HG03521 (cell line): ENCODE data around the gene CEBPB.

Experiments
- ATAC-seq: cut with Tn5 transposase; IDR thresholded peaks from one replicate; pipeline ENCODE4 v1.9.1; 2021; ENCODE audit warnings: mild to moderate bottlenecking, moderate library complexity; ENCODE audit not compliant: unreplicated experiment

CEBPB gene

GRCh38 chr20:50210066-50210619 lies 19.5 kb downstream of the CEBPB start:
- no peak for ATAC-seq

GRCh38 chr20:50211091-50211490 lies 20.5 kb downstream of the CEBPB start:
- ATAC-seq: no peak

DNA sequence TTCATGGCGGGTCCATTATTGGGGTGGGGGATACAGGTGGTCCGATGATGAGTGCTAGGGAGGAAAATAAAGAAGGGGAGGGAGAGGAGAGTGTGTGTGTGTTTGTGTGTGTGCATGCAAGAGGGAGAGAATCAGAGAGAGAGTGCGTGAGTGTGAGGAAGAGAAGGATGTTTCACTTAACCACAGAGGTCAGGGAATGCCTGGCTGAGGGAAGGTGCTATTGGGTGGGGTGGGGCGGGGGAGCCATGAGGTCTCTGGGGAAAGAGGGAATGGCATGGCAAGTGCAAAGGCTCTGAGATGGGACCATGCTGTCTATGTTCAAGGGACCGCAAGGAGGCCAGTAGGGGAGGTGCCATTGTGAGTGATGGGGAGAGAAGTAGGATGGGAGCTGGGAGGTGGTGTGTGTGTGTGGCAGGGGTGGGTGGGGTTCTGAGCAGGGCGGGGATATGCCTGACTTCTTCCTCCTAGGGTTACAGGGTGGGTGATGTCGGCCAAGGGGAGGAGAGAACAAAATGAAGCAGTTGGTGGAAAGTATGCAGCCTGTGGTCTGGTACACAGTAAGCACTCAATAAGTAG lies 23.0 kb downstream of the CEBPB start:
- no peak for ATAC-seq

- no peak for ATAC-seq
Measured at GRCh38 chr20:50214226-50215024, 23.8 kb downstream of the CEBPB start.

DNA sequence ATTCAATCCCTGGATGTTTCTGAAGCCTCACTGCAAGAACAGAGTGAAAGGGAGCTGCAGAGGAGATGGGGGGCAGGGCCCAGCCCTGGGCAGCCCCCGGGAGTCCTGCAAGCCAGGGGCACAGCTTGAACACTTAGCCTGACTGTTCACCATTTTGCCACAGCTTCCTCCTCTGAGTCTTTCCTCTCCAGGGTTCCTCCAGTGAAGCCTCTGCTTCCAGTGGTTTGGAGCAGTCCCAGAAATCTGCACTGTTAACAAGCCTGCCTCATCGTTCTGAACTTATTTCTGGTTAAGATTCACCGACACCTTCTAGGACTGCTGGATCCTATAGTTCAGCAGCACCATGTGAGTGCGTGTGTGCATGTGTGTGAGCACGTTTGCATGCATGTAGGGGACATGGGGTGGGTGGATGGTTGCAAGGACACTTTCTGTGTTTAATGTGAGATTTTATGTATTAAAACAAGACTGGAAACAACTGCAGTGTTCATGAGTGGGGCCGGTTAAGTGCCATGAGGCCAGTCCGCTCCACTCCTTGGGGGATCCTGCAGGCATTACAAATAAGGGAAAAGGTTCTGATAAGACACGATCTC lies 24.6 kb downstream of the CEBPB start:
- no peak for ATAC-seq

GRCh38 chr20:50215926-50216325 lies 25.3 kb downstream of the CEBPB start:
- ATAC-seq: no peak

GRCh38 chr20:50216543-50217206 lies 26.0 kb downstream of the CEBPB start:
- no peak for ATAC-seq

GRCh38 chr20:50217207-50217949 lies 26.7 kb downstream of the CEBPB start:
- no peak for ATAC-seq

DNA sequence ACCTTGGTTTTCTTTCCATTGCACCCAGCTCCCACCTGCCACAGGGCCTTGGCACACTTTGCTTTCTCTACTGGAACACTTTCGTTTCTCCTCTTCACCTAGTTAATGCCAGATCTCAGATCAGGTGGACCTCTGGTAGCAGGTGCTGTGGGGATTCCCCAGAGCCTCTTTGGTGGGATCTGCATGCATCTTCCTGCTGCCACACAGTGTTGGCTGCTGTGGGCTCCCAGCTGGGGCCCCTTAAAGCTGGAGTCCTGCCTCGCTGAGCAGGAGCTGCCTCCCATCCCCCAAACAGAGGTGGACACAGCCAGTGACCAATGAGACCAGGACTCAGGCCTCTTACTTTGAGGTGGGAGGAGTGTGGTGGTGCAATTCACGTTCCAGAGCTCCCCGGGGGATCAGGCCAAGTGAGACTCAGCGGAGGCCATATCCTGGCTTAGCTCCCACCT lies 28.4 kb downstream of the CEBPB start:
- ATAC-seq: no peak

DNA sequence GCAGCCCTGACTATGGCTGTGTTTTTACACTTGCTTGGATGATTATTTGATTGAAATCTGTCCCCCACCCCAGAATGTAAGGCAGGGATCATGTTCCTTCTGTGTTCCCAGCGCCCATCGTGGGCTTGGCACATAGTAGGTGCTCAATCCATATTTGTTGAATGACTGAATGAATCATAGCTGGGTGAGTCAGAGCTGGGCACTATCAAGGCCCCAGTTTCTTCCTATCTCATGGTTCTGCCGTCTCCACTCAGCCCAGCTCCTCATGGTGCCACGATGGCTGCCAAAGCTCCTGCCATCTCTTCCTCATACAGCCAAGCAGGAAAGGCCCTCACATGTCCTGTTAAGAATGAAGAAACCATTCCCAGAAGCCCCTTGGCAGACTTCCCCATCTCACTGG lies 29.0 kb downstream of the CEBPB start:
- ATAC-seq: no peak

DNA sequence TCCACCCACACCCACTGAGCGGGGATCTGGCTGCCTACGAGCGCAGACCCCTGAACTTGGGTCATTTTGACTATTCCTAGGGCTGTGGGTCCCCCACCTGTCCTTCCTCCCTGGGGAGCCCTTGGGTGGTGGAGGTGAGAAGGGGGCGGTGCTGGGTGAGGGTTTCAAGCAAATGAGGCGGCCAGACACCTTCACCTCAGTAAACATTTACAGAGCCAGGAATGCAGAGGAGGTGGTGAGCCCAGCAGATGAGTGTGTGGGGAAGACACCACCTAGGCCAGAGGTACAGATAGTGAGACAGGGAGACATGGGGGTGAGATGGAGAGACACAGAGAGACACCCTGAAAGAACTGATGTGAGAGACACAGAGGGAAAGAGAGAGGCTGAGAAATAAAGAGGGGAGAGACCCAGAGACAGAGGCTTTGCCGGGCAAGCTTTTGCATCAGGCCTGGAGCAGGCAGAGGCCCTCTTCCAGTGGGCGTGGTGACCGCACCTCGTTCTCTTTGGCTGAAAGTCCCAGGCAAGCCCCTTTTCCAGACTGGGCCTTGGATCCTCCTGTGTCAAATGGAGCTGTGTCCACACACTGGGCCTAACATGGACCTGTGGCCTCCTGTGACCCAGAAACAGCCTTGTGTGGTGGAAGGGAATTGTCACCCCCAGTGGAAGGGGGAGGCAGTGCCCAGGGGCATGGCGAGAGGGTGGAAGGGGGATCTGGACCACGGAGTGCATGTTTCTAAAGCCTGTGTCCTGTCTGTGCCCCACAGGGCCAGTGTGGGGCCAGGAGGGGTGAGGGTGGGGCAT lies 29.7 kb downstream of the CEBPB start:
- ATAC-seq: no peak

DNA sequence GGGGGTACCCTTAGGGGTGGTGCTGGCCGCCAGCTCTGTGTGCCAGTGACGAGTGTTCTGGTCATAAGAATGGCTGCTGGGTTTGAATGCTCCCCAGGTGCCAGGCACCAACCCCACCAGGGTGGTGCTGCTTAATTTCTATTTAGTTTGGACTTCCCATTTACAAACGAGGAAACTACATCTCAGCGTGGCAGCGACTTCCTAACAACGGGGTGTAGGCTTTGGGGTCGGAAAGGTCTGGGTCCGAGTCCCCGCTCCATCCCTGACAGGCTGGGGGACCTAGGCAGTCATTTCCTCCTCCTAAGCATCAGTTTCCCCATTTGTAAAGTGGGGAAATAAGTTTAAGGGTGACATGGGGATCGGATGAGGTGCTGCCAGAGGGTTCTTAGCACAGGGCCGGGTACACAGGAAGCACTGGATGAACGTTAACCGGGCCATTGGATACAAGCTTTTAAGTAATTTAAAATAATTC lies 30.3 kb downstream of the CEBPB start:
- ATAC-seq: no peak

DNA sequence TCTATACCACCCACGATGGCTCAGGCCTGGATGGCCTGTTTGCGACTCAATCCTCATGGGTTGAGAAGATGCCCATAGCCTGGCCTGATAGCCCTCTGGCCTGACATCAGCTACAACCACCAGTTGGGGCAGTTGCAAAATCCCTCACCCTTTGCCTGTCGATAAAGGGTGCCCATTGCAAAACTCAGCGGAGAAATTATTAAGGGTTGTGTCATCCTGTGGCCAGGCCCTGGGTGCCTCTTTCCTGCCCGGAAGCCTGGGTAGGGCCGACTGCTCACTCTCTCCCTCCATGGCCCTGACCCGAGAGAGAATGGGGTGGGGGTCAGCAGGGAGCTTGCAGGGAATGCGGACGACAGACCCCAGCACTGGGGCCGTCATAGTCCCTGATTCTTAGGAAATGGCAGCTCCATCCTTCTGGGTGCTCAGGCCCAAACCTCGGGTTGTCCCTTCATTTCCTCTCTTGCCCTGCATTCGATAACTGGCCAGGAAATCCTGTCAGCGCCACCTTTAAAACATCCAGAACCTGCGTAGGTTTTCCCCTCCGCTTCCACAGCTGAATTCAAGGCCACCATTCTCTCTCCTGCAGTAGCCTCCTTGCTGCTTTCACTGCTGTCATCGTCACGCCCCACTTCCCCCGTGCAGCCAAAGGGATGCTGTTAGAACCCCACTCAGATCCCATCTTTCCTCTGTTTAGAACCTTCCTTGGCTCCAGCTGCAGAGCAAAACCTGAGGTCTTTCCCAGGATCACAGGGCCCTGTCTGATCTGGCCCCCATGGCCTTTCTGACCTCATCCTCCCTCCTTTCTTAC lies 31.1 kb downstream of the CEBPB start:
- no peak for ATAC-seq

DNA sequence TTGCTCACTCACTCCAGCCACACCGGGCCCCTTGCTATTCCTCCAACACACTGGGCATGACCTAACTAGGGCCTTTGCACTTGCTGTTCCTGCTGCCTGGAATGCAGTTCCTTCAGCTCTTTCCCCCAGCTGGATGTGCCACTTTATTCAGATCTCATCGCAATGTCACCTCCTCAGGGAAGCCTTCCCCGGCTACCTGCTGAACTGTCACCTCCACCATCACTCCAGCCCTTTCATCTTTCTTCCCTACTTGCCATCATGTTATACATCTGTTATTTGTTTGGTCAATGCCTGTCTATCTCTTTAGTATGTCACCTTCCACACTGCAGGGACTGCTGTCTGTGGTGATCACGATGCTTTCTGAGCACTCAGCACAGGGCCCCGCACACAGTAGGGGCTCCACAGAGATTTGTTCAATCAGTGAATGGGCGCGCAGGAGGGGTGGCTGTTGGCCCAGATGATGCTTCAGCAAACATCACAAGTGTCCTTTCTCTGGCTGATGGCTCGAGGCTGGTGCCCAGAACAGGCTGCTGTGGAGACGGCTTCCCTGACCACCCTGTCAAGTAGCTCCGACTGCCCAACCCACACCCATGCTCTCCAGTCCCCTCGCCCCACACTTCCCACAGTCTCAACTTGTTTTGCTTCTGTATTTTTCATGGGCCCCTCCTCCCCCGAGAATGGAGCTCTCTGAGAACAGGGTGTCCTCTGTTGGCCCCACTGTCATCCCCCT lies 31.8 kb downstream of the CEBPB start:
- no peak for ATAC-seq

DNA sequence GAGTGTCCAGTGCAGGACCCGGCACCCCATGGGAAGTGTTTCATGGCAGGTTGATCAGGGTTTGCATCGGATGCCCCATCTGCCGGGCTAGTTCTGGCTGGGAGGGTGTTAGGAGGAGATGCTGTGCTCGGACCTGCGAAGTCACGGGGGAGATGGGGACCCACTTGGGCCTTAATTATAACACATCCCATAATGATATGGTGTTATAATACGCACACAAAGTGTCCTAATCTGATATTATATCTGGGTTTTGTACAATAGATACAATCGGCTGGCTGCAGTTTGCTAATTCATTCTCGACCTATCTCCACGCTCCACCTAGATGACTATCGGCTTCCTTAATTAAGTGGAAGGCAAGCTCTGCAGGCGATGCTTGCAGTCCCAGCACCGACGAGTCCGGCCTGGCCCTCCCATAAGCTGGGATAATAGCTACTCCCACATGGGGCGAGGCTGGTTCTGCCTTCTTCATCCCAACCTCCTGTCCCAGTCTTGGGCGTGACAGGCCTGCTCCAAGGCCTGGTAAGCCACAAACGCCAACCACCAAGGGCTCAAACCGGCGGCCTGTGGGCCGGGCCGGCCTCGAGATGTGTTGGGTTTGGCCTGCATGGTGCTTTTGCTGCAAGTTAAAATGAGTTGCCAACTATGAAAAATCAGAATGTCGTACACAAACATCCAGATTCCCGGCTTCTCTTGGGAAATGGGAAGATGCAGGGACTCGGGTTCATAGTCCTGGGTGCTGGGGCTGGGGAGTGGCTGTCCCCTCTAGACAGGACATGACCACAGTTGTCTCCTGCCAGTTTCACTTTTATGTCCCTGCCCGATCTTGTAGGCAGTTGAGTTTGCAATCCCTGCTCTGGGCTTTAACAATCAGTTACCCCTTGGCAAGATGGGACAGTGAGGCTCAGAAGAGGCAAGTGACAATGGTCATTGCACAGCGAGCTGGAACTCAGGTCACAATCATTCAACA lies 32.7 kb downstream of the CEBPB start:
- ATAC-seq: no peak

DNA sequence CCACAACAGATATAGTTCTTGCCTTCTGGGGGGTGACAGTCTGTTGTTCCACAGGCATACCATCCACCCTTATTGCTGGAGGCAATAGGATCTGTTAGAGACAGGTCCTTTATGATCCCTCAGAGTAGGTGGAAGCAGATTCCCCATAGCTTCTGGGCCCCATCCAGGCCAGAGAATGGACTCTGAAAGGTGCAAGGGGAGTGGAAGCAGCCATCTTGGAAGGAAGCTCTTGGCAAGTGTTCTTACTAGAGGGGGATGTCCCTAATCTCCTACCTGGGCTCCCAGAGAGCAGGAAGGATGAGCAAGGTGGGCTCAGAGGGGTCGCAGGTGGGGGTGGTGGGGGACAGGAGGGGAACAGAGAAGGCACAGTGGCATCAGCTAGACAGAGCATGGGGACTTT lies 33.4 kb downstream of the CEBPB start:
- ATAC-seq: no peak
